VCaP (cell line): ENCODE measurements around the gene SPOCK2.

Experiments used
- H3K27ac ChIP-seq: fragments of 450-650 bp; 2 replicates; pipeline ENCODE4 v1.5.1; 2017
- CTCF ChIP-seq: fragments of 450-650 bp; conservative IDR thresholded peaks from 2 replicates; pipeline ENCODE4 v1.5.1; 2017; ENCODE audit warnings: mild to moderate bottlenecking, moderate library complexity

The SPOCK2 gene

GRCh38 chr10:72126872-72127232 is 38.5 kb upstream of the SPOCK2 start:
- H3K27ac ChIP-seq, result no peak overlapping the region; the same call in 1 of the 2 replicates
- TF ChIP-seq CTCF, result no peak

GRCh38 chr10:72126184-72126871 is 38.0 kb upstream of the SPOCK2 start:
- no peak overlapping the region; the same call in 1 of the 2 replicates for H3K27ac ChIP-seq
- no peak; the same call in 1 of the 2 replicates for TF ChIP-seq CTCF

DNA sequence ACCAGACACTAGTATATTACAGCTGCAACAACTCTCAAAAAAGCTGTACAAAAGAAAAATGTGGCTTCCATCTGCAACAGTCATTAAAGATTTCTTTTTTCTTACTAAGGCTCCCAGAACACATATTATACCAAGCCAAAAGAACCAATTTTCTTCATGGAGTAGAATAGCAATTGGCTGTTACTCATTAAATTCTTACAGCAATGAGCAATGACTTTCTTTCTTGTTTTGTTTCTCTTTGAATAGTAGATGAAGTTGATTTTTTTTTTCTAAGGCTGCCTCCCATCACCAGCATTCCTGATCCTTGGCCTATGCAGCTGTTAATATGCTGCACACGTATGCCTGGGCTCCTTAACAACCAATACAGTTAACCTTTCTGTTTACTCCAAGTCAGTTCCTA is 36.6 kb upstream of the SPOCK2 start:
- TF ChIP-seq CTCF, result no peak
- peak overlapping the region; percentile 59 for H3K27ac ChIP-seq

DNA sequence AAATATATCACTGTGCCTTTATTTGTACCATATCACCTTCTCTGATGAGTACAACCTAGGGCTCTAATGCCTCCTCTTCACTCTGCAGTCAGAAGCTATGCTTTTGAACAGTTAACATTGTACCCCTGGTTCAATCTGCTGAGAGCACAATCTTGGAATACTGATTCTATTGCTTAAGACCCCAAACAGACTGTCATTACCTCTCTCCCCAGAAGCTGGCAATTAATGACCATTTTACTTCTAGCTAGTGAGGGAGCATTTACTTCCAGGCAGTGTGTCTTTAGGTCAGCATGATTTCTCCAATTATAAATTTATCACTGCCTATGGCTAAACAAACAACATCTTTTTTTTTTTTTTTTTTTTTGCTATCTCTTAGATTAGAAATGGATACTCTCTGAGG is 36.0 kb upstream of the SPOCK2 start:
- H3K27ac ChIP-seq, result peak overlapping the region; percentile 59
- TF ChIP-seq CTCF, result no peak

- peak overlapping the region; percentile 59 for H3K27ac ChIP-seq
- TF ChIP-seq CTCF, result no peak
Observed at GRCh38 chr10:72123616-72124015, 35.3 kb upstream of the SPOCK2 start.

DNA sequence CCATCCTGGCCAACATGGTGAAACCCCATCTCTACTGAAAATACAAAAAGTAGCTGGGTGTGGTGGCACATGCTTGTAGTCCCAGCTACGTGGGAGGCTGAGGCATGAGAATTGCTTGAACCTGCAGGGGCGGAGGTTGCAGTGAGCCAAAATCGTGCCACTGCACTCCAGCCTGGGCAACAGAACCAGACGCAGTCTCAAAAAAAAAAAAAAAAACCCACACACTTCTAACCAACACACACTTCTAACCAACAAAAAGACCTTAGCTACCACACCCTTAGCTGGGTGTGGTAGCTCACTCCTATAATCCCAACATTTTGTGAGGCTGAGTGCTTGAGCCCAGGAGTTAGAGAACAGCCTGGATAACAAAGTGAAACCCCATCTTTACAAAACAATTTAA is 33.9 kb upstream of the SPOCK2 start:
- no peak for TF ChIP-seq CTCF
- H3K27ac ChIP-seq, result 0 out of 2 replicates have a peak overlapping the region, but pooled peaks have one; percentile 59

DNA sequence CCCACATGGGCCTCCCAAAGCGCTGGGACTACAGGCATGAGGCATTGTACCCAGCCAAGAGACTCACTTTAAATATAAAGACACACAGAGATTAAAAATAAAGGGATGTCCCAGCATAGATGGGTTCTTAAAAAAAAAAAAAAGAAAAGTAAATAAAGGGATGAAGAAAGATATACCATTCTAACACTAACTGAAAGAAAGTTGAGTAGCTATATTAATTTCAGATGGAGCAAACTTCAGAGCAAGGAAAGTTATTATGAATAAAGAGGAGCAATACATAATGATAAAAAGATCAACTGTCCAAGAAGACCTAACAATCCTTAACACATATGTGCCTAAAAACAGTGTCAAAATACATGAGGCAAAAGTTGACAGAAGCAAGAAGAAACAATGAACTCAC is 33.0 kb upstream of the SPOCK2 start:
- TF ChIP-seq CTCF, result no peak

More for the DNA sequence above, 33.0 kb upstream of the SPOCK2 start:
- H3K27ac ChIP-seq, result no peak overlapping the region
